Stimulated activated CD8-positive, alpha-beta memory T cell treated with anti-CD3 and anti-CD28 coated beads, Interleukin-12 subunit alpha, Interleukin-12 subunit beta, amount 100 ng/mL, for 4 hours (primary cell): ENCODE measurements around the gene DUSP2.

ENCODE experiments used
- DNase-seq: peaks from one replicate; pipeline ENCODE4 v3.0.0-alpha.2; 2020; ENCODE audit warnings: low read depth

The DUSP2 gene

DNA sequence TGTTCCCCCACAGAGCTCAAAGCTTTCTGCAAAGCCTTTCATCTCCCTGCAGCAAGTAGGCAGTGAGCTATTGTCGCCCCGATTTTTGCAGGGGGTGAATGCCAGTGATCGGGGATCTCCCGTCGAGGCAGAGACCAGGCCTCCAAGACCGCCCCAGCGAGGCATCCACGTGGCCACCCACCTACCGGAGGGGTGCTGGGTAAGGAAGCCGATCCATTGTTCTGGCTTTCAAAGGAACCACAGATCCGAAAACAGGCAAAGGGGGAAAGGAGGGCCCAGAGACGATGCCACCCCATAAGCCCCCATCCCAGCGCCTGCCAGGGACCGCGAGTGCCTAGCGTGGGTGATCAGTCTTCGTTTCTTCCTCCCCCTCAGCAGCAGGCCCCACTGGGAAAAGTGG is 31.3 kb downstream of the DUSP2 start:
- no peak for DNase-seq

DNA sequence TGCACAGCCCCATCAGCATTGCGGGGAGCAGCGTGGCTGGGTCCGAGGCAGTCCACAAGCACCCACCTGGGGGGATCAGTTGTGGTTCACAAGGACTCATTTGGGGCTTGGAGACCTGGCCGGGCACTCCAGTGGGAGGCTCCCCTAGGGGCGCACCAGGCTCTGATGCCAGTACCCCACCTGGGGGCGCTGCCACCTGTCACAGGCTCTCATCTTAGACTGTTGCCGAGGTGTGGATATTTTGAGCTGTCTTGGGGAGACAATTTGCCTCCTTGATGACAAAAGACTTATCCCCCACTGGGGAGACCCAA is 31.9 kb downstream of the DUSP2 start:
- DNase-seq, result no peak

DNA sequence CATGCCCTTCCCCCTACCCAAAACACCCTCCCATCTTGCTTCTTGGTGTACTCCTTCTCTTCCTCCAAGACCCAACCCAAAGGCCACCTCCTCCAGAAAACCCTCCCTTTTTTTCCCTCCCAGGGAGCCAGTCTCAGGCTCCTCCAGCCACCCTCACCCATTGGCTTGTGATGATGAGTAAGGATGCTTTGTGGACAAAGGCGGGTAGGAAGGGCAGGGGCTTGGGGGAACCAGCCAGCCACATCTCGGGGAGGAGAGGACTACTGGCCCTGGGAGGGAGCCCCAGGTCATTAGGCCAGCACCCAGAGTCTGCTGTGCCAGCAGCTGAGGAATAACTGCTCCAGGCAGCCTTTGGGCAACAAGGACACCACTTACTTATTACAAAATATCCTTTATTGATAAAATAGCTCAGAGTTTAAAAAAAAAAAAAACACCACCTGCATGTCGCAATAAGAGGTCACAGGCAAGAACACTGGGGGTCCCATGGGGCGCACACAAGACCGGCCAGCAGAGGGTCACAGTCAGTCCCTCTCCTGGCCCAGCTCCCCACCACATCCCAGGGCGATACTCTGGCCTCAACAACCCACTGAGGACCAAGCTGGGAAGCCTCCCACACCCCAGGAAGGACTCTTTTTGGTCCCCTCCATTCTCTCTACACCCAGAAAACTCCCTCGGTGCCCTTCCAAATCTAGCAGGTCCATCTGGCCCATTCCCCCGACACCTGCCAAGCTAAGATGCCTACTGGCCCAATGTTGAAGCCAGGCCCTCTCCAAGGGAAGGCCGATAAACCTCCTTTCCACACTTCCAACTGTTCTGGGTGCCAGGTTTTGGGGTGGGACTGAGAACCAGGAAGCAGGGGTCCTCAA is 32.5 kb downstream of the DUSP2 start:
- DNase-seq, result no peak

GRCh38 chr2:96111823-96112500 is 33.3 kb downstream of the DUSP2 start:
- DNase-seq, result no peak

DNA sequence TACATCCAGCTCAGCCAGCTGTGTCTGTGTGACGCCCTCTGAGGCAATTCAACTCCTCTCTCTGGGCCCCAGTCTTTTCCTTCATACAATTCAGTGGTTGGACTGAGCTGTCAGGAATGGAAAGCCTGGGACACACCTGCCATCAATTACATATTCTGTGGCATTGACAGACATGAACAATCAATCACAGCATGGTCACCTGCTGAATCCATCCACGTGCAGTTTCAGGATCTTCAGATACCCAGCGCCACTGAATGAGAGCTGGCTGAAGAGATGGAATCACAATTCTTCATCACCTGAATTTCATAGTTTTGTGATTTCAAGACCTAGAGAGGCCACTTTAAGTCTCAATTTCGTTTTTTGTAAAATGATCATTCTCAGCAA is 34.0 kb downstream of the DUSP2 start:
- no peak for DNase-seq

GRCh38 chr2:96110621-96111256 is 34.5 kb downstream of the DUSP2 start:
- no peak for DNase-seq

DNA sequence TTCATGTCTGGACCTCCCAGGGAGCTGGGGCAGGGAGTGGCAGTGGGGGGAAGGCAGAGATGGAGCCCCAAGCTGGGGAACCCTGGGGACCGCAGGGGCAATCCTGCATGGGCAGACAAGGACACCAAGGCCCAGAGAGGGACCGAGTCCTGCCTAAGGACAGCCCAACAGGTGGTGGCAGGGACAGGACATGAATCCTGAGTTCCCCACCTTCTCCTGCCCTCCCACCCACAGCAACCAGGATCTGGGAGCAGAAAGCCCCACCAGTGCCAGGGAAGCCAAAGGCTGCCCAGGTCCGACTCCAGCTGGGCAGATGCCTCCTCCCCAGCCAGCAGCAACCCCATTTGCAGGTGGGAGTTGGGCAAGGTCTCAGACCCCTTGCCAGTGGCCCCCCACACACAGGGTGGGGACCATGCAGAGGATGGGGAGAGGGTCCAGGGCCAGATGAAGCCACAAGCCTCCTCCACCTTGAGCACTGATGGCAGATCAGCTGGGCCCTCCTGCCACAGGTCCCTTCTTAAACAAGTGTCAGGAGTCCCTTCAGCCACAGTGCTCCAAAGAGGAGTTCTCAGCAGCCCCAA is 35.2 kb downstream of the DUSP2 start:
- DNase-seq, result no peak

GRCh38 chr2:96109361-96109680 is 35.9 kb downstream of the DUSP2 start:
- DNase-seq, result no peak

- DNase-seq, result no peak
Measured at GRCh38 chr2:96108541-96109360, 36.5 kb downstream of the DUSP2 start.

GRCh38 chr2:96108151-96108540 is 37.1 kb downstream of the DUSP2 start:
- DNase-seq, result no peak

DNA sequence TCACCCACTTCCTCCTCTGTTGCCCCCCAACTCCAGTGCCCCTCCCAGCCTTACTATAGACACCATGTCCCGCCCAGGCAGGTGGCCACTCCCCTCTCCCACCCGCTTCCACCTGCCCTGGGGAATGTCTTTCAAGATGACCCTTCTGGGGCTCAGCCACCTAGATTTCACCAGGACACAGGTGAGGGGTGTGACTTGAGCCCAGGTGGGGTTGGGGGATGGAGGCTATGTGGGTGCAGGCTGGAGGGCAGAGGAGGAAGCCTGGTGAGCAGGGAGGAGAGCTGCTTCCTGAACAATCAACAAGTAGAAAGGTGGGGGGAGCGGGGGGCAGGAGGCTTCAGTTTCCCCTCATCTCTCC is 37.6 kb downstream of the DUSP2 start:
- no peak for DNase-seq

- DNase-seq, result no peak
Measured at GRCh38 chr2:96106991-96107707, 38.1 kb downstream of the DUSP2 start.

- DNase-seq, result no peak
Measured at GRCh38 chr2:96105994-96106715, 39.1 kb downstream of the DUSP2 start.

- no peak for DNase-seq
Measured at GRCh38 chr2:96105152-96105915, 39.9 kb downstream of the DUSP2 start.

DNA sequence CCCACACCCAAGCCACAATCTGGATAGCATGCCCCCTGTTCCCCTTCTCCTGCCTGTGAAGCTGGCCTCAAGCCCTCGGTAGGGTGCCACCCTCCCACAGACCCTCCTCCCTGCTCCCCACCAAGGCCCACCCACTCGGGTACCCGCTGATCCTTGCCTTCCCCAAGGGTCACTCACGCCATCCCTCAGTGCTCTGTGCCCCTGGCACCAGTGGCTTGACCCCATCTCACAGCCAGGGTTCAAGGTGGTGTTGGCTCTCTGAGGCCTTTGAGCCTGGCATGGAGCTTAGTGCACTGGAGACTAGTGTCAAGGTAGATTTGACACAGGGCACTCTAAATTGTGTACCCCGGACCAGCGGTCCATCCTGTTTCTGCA is 40.8 kb downstream of the DUSP2 start:
- DNase-seq, result no peak

GRCh38 chr2:96103761-96104486 is 41.3 kb downstream of the DUSP2 start:
- DNase-seq, result no peak

GRCh38 chr2:96103187-96103601 is 42.0 kb downstream of the DUSP2 start:
- DNase-seq, result no peak

GRCh38 chr2:96102596-96103186 is 42.5 kb downstream of the DUSP2 start:
- DNase-seq, result no peak

DNA sequence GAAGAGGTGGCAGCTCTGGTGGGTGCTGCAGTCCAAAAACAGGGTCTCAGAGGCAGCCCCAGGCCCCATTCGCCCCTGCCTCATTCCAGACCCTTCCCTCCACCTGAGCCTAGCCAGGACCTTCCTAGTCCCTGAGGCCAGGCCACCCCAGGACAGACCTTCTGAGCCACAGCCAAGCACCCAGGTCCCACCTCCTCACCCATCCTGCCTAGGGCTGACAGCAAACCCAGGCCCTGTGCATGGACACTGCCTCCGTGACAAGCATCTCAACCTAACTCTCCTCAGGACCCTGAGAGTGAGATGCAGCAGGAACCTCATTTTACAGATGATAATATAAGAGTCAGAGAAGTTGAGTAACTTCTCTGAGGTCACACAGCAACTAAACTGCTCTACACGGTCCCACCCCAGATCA is 44.3 kb downstream of the DUSP2 start:
- DNase-seq, result no peak
